Naive thymus-derived CD8-positive, alpha-beta T cell (primary cell): ENCODE data around the gene MAL. TPM values are rescaled to one million over a fixed set of nuclear protein-coding genes. Genes with fewer than 3 reads are reported as not detected.

Experiments used
- polyA plus RNA-seq, 3 donors: library from polyadenylated mRNA; unstranded; fragments of 300-500 nt; fragmentation: Illumina TruSeq; gene quantifications; one replicate each; pipeline ENCODE4 v1.2.3, GENCODE V29; 2021
- total RNA-seq, 8 experiments: library from RNA in 2 of 8; stranded (reverse) in 2 of 8; gene quantifications; one replicate each; pipeline ENCODE4 v1.2.3 and lab custom pipeline; 2021 to 2026

Gene MAL
- total and polyA plus RNA-seq, 5 experiments from 2014 or later = 116 to 284 (median 158) TPM

Other genes starting within 250 kb of the MAL start
- not detected for gene TEKT4, start 154.3 kb upstream of the MAL start, total RNA-seq
- not detected for gene TEKT4, start 154.3 kb upstream of the MAL start, polyA plus RNA-seq
- gene MRPS5, start 96.1 kb downstream of the MAL start, total RNA-seq = 10 to 100 TPM; 59.0 to 66.0 TPM
- 10 to 100 TPM; 37.2 to 54.6 (median 43.0) TPM for gene MRPS5, start 96.1 kb downstream of the MAL start, polyA plus RNA-seq
- 10 to 100 TPM; 42.3 to 43.9 TPM for gene ZNF514, start 134.1 kb downstream of the MAL start, total RNA-seq
- 10 to 100 TPM; 10.0 to 11.2 (median 10.3) TPM for gene ZNF514, start 134.1 kb downstream of the MAL start, polyA plus RNA-seq
- gene ZNF2, start 140.1 kb downstream of the MAL start, total RNA-seq = 1 to 10 TPM; 4.0 to 4.7 TPM
- 1 to 10 TPM; 2.5 to 4.2 (median 3.6) TPM for gene ZNF2, start 140.1 kb downstream of the MAL start, polyA plus RNA-seq
- 1 to 10 TPM; 3.0 to 4.0 TPM for gene ZNF892, start 181.8 kb downstream of the MAL start, total RNA-seq
- gene ZNF892, start 181.8 kb downstream of the MAL start, polyA plus RNA-seq = 1 to 10 TPM in 1 of 3 donors, under 1 TPM in 2; 0.65 to 1.7 (median 0.88) TPM
- under 1 TPM; 0.88 to 0.91 TPM for gene PROM2, start 248.7 kb downstream of the MAL start, total RNA-seq
- gene PROM2, start 248.7 kb downstream of the MAL start, polyA plus RNA-seq = not detected